Activated T-cell treated with anti-CD3 and anti-CD28 coated beads, Interleukin-2, amount 50 U/mL, for 4 hours (primary cell): Measurements from ENCODE around the gene BEST4. TPM values are rescaled to one million over a fixed set of nuclear protein-coding genes. Genes with fewer than 3 reads are reported as not detected.
"Not testable (repeated sequence)": the region's sequence is repeated elsewhere in the genome, so short reads cannot be mapped to it uniquely, and the experiment has no call there.

Experiments
- ATAC-seq, 2 donors: fragments of 200-7000 bp; cut with Tn5 transposase; one replicate each; pipeline ENCODE4 v1.10.0; 2021
- DNase-seq: peaks from one replicate; pipeline ENCODE4 v3.0.0-alpha.2; 2020
- H3K27me3 Mint-ChIP-seq: one replicate; pipeline ENCODE4 v1.8.0; 2021; ENCODE audit warnings: low read depth, mixed read lengths
- H3K36me3 Mint-ChIP-seq: one replicate; pipeline ENCODE4 v1.8.0; 2022; ENCODE audit warnings: mixed read lengths; ENCODE audit not compliant: insufficient read depth
- H3K4me1 Mint-ChIP-seq: one replicate; pipeline ENCODE4 v1.8.0; 2021; ENCODE audit warnings: low read depth, mixed read lengths
- H3K4me3 Mint-ChIP-seq: one replicate; pipeline ENCODE4 v1.8.0; 2021; ENCODE audit warnings: mild to moderate bottlenecking, moderate library complexity, mixed read lengths
- H3K9me3 Mint-ChIP-seq: one replicate; pipeline ENCODE4 v1.8.0; 2021; ENCODE audit warnings: mixed read lengths
- total RNA-seq, 3 donors: library from RNA; stranded (reverse); gene quantifications; one replicate each; pipeline ENCODE4 v1.2.1, GENCODE V29; 2021

Gene BEST4
- total RNA-seq, 3 donors from 2014 or later = 0.53 to 0.63 (median 0.57) TPM

DNA sequence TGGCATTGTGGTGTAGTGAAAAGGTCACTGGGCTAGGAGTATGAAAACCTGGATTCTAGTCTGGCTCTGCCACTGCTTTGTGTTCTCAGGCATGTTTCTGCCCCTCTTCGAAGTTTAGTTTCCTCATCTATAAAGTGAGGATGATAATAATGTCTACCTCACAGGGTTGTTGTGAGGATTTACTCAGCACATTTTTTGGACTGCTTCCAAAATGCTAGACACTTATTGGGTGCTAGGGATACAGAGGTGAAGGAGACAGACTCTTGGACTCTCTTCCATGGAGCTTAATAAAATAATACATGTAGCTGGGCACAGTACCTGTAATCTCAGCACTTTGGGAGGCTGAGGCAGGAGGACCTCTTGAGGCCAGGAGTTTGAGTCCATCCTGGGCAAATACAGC is 44.8 kb downstream of the BEST4 start:
- H3K4me3 Mint-ChIP-seq = no peak overlapping the region

GRCh38 chr1:44740179-44740617 is 47.8 kb downstream of the BEST4 start:
- Mint-ChIP-seq H3K27me3 (no peaks in the 10 kb centered on the region), H3K9me3 (no peaks in the 10 kb centered on the region), H3K36me3 (no peaks in the 10 kb centered on the region), H3K4me1 (peaks cover 14% of the 10 kb centered on the region), H3K4me3 (peak overlapping the region; percentile 82)
- no peak for DNase-seq
- no peak for ATAC-seq

More for the DNA sequence above, 44.8 kb downstream of the BEST4 start:
- peaks cover 17% of the 10 kb centered on the region for H3K4me1 Mint-ChIP-seq
- ATAC-seq (no peak), DNase-seq (no peak)
- H3K27me3 Mint-ChIP-seq = no peaks in the 10 kb centered on the region
- H3K36me3 Mint-ChIP-seq = no peaks in the 10 kb centered on the region
- H3K9me3 Mint-ChIP-seq = no peaks in the 10 kb centered on the region

DNA sequence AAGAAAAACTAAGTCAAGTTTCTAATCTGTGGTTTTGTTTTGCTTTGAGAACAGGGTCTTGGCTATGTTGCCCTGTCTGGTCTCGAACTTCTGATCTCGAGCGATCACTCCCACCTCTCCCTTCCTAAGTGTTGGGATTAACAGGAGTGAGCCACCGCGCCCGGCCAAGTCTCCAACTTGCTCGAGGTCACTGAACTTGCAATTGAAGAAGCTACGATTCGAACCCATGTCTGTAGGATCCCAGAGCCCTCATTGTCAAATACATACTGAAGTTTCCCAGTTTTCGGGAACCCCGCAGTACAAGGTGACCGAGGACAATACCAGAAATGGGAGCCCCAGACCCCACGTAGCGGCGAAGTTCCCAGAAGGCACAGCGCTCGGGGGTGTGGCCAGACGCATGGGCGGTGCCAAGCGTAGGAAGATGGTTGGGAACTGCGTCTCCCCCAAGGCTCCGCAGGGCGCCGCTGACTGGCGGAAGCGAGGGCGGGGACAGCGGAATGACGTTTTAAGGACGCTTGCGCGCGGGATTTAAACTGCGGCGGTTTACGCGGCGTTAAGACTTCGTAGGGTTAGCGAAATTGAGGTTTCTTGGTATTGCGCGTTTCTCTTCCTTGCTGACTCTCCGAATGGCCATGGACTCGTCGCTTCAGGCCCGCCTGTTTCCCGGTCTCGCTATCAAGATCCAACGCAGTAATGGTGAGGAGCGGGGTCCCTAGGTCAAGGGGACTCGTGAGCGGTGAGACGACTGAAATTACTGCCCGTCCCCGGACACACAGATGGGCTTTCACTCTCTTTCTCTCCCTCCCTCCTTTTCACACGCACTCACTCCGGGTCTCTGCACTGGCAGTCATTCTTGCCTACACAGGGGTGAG is 48.4 kb downstream of the BEST4 start, which contains the start of gene KIF2C:
Gene KIF2C (plus strand): TSS at position 531 of the 872 bp plus-strand sequence. CDS start 96 bp downstream, at position 627.
- H3K4me1 Mint-ChIP-seq = peaks cover 14% of the 10 kb centered on the region
- no peaks in the 10 kb centered on the region for H3K27me3 Mint-ChIP-seq
- ATAC-seq (peak; percentile 99 to 100), DNase-seq (peak; percentile 96)
- H3K36me3 Mint-ChIP-seq = no peaks in the 10 kb centered on the region
- H3K4me3 Mint-ChIP-seq = peak within 1 kb of the TSS; percentile 82
- H3K9me3 Mint-ChIP-seq = no peaks in the 10 kb centered on the region

DNA sequence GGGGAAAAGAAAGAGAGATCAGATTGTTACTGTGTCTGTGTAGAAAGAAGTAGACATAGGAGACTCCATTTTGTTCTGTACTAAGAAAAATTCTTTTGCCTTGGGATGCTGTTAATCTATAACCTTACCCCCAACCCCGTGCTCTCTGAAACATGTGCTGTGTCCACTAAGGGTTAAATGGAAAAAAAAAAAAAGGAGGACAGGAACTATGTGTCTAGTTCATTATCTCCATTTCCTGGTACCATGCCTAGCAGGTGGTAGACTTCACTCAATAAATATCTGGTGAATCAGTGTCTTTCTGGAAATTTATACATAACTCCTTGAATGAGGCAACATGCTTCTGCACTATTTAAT is 49.0 kb downstream of the BEST4 start:
- H3K27me3 Mint-ChIP-seq, H3K36me3 Mint-ChIP-seq, H3K9me3 Mint-ChIP-seq, DNase-seq: not testable (repeated sequence)
- peak in 1 of 2 donors; percentile 2 for ATAC-seq
- H3K4me1 Mint-ChIP-seq = peaks cover 14% of the 10 kb centered on the region
- H3K4me3 Mint-ChIP-seq = peak overlapping the region; percentile 82

DNA sequence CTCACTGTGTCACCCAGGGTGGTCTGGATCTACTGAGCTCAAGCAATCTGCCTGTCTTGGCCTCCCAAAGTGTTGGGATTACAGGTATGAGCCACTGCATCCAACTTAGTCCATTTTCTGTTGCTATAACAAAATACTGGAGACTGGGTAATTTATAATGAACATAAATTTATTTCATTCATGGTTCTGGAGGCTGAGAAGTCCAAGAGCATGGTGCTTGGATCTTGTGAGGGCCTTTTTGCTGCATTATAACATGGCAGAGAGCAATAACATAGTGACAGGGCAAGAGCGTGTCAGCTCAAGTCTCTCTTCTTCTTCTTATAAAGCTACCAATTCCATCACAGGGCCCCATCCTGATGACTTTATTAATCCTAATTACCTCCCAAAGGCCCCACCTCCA is 52.0 kb downstream of the BEST4 start:
- Mint-ChIP-seq H3K4me3 (no peak overlapping the region), H3K36me3 (no peaks in the 10 kb centered on the region), H3K9me3 (no peaks in the 10 kb centered on the region), H3K27me3 (no peaks in the 10 kb centered on the region), H3K4me1 (peaks cover 22% of the 10 kb centered on the region)
- no peak for DNase-seq
- no peak for ATAC-seq

GRCh38 chr1:44733784-44734183 is 54.2 kb downstream of the BEST4 start:
- H3K36me3 Mint-ChIP-seq = no peaks in the 10 kb centered on the region
- no peak for DNase-seq
- H3K4me3 Mint-ChIP-seq = no peak overlapping the region
- H3K4me1 Mint-ChIP-seq = peaks cover 20% of the 10 kb centered on the region
- H3K9me3 Mint-ChIP-seq = no peaks in the 10 kb centered on the region
- ATAC-seq = no peak
- no peaks in the 10 kb centered on the region for H3K27me3 Mint-ChIP-seq

Other genes with a start within 250 kb of the BEST4 start
- gene TMEM53, start 113.7 kb downstream of the BEST4 start, total RNA-seq = 1 to 10 TPM; 1.8 to 3.6 (median 2.2) TPM
- 10 to 100 TPM; 29.4 to 57.2 (median 49.5) TPM for gene ARMH1, start 113.5 kb downstream of the BEST4 start, total RNA-seq
- gene RNU5D-1, start 57.0 kb downstream of the BEST4 start, total RNA-seq = not detected
- 1 to 10 TPM; 5.0 to 8.1 (median 8.1) TPM for gene KIF2C, start 48.3 kb downstream of the BEST4 start, total RNA-seq
- 1,000 to 10,000 TPM; 2,825 to 3,013 (median 2,945) TPM for gene RPS8, start 12.6 kb downstream of the BEST4 start, total RNA-seq
- gene PLK3, start 12.2 kb upstream of the BEST4 start, total RNA-seq = 100 to 1,000 TPM; 186 to 239 (median 203) TPM
- gene DYNLT4, start 19.2 kb upstream of the BEST4 start, total RNA-seq = not detected
- 10 to 100 TPM in 1 of 3 donors, 1 to 10 TPM in 2; 8.2 to 14.0 (median 8.3) TPM for gene BTBD19, start 20.4 kb upstream of the BEST4 start, total RNA-seq
- gene PTCH2, start 55.1 kb upstream of the BEST4 start, total RNA-seq = 1 to 10 TPM; 1.4 to 1.9 (median 1.6) TPM
- 10 to 100 TPM; 61.8 to 67.2 (median 66.7) TPM for gene EIF2B3, start 198.4 kb upstream of the BEST4 start, total RNA-seq
- gene HECTD3, start 223.2 kb upstream of the BEST4 start, total RNA-seq = 10 to 100 TPM; 27.4 to 30.4 (median 30.2) TPM
- gene UROD, start 224.1 kb upstream of the BEST4 start, total RNA-seq = 100 to 1,000 TPM in 1 of 3 donors, 10 to 100 TPM in 2; 95.0 to 112 (median 99.1) TPM